ENCODE data around the gene OR8G5.

The OR8G5 gene

GRCh38 chr11:124311269-124311668, 55.1 kb downstream of the OR8G5 start:
- TF ChIP-seq ESRRG (CRISPR knock-in tag; IDR thresholded peaks at IDR 0.05) (no peak), TCF4 (CRISPR knock-in tag; IDR thresholded peaks at IDR 0.05; ENCODE audit: borderline replicate concordance) (no peak), ZC3H10 (CRISPR knock-in tag; IDR thresholded peaks at IDR 0.05) (no peak)
- no peak for ATAC-seq

GRCh38 chr11:124311670-124312069, 55.5 kb downstream of the OR8G5 start:
- TF ChIP-seq PPARA (CRISPR knock-in tag; IDR thresholded peaks at IDR 0.05; ENCODE audit: borderline replicate concordance) (no peak), ESRRG (CRISPR knock-in tag; IDR thresholded peaks at IDR 0.05) (no peak), TOX (CRISPR knock-in tag; IDR thresholded peaks at IDR 0.05; ENCODE audit: borderline replicate concordance) (no peak), ZNF8 (CRISPR knock-in tag; IDR thresholded peaks at IDR 0.05) (no peak), CREB5 (CRISPR knock-in tag; IDR thresholded peaks at IDR 0.05; ENCODE audit: low read depth) (no peak), RARB (CRISPR knock-in tag; IDR thresholded peaks at IDR 0.05) (no peak), SNAI2 (CRISPR knock-in tag; IDR thresholded peaks at IDR 0.05) (no peak), ISL1 (CRISPR knock-in tag; IDR thresholded peaks at IDR 0.05) (no peak), OSR1 (CRISPR knock-in tag; IDR thresholded peaks at IDR 0.05) (no peak)
- no peak for ATAC-seq

GRCh38 chr11:124313131-124313530, 57.0 kb downstream of the OR8G5 start:
- TF ChIP-seq ZNF565 (CRISPR knock-in tag; conservative IDR thresholded peaks at IDR 0.05; ENCODE audit: low read depth) (no peak), ISL1 (CRISPR knock-in tag; IDR thresholded peaks at IDR 0.05) (no peak), ZFP30 (CRISPR knock-in tag; IDR thresholded peaks at IDR 0.05) (no peak), GLIS3 (CRISPR knock-in tag; IDR thresholded peaks at IDR 0.05) (no peak), ZC3H10 (CRISPR knock-in tag; IDR thresholded peaks at IDR 0.05) (no peak), RARB (CRISPR knock-in tag; IDR thresholded peaks at IDR 0.05) (no peak), ZFP3 (CRISPR knock-in tag; IDR thresholded peaks at IDR 0.05) (no peak), TCF4 (CRISPR knock-in tag; IDR thresholded peaks at IDR 0.05; ENCODE audit: borderline replicate concordance) (no peak), BACH2 (CRISPR knock-in tag; IDR thresholded peaks at IDR 0.05; ENCODE audit: borderline replicate concordance) (no peak), PATZ1 (CRISPR knock-in tag; IDR thresholded peaks at IDR 0.05; ENCODE audit: borderline replicate concordance) (no peak)
- ATAC-seq = no peak

- TF ChIP-seq OSR1 (CRISPR knock-in tag; IDR thresholded peaks at IDR 0.05) (no peak), ZNF8 (CRISPR knock-in tag; IDR thresholded peaks at IDR 0.05) (no peak), TSHZ2 (CRISPR knock-in tag; IDR thresholded peaks at IDR 0.05) (no peak), CSRNP3 (CRISPR knock-in tag; IDR thresholded peaks at IDR 0.05) (no peak), CREB5 (CRISPR knock-in tag; IDR thresholded peaks at IDR 0.05; ENCODE audit: low read depth) (no peak), BACH2 (CRISPR knock-in tag; IDR thresholded peaks at IDR 0.05; ENCODE audit: borderline replicate concordance) (no peak), SNAI2 (CRISPR knock-in tag; IDR thresholded peaks at IDR 0.05) (no peak), ZNF565 (CRISPR knock-in tag; conservative IDR thresholded peaks at IDR 0.05; ENCODE audit: low read depth) (no peak), ZFP3 (CRISPR knock-in tag; IDR thresholded peaks at IDR 0.05) (no peak), ZFP30 (CRISPR knock-in tag; IDR thresholded peaks at IDR 0.05) (no peak), TOX (CRISPR knock-in tag; IDR thresholded peaks at IDR 0.05; ENCODE audit: borderline replicate concordance) (no peak), ZNF70 (CRISPR knock-in tag; IDR thresholded peaks at IDR 0.05) (no peak)
- no peak for ATAC-seq
Measured at GRCh38 chr11:124313849-124314248, 57.7 kb downstream of the OR8G5 start, which contains the start of gene OR8D1. TSS of gene OR8D1 (minus strand) at chr11:124313949. CDS start at chr11:124310766, 3,183 bp downstream.

All from SK-N-SH treated with all-trans-retinoic acid at 6 μM for 48 hours (cell line).